ENCODE data around the gene WDR59. TPM values are rescaled to one million over a fixed set of nuclear protein-coding genes. Genes with fewer than 3 reads are reported as not detected.
"Not testable (repeated sequence)": the region's sequence is repeated elsewhere in the genome, so short reads cannot be mapped to it uniquely, and the experiment has no call there.

The WDR59 gene
- total RNA-seq, 2 donors from 2014 or later, result 105 to 110 TPM

DNA sequence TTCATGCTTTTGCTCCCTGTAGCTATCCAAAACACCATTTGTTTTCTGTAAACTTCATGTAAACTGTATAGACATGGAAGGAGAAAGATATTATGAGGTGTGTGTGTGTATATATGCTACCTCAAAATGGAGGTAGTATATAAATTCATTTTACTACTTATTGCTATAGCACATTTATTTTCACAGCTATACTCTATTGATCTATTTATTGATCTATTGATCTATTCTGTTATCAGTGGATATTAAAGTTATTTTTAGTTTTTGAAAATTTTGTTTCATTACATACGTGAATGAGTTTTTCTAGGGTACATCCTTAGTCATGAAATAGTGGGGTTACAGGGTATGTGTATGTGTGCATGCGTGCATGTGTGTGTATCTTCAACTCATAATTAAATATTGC lies 29.4 kb upstream of the WDR59 start:
- TF ChIP-seq, protein P1, sequence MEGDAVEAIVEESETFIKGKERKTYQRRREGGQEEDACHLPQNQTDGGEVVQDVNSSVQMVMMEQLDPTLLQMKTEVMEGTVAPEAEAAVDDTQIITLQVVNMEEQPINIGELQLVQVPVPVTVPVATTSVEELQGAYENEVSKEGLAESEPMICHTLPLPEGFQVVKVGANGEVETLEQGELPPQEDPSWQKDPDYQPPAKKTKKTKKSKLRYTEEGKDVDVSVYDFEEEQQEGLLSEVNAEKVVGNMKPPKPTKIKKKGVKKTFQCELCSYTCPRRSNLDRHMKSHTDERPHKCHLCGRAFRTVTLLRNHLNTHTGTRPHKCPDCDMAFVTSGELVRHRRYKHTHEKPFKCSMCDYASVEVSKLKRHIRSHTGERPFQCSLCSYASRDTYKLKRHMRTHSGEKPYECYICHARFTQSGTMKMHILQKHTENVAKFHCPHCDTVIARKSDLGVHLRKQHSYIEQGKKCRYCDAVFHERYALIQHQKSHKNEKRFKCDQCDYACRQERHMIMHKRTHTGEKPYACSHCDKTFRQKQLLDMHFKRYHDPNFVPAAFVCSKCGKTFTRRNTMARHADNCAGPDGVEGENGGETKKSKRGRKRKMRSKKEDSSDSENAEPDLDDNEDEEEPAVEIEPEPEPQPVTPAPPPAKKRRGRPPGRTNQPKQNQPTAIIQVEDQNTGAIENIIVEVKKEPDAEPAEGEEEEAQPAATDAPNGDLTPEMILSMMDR (conservative IDR thresholded peaks at IDR 0.05), result no peak
- no peak overlapping the region for H3K4me3 Mint-ChIP-seq
- 89 to 100% methylated on average over 1 of the region's 2 CpGs for WGBS, 2 experiments (ENCODE audit: insufficient coverage in 1 of 2, insufficient read length in 1 of 2)
- peaks cover 2% of the 10 kb centered on the region for H3K4me1 Mint-ChIP-seq
- no peak overlapping the region for H3K27ac ChIP-seq (ENCODE audit: low read depth, low read length)
- H3K36me3 ChIP-seq (ENCODE audit: control insufficient read depth, insufficient read depth, low read length), result peaks cover under 1% of the 10 kb centered on the region
- no peaks in the 10 kb centered on the region for H3K4me1 ChIP-seq (ENCODE audit: control insufficient read depth, insufficient read depth, low read length)
- no peak for DNase-seq
- H3K27me3 Mint-ChIP-seq (ENCODE audit: insufficient read depth), result no peaks in the 10 kb centered on the region
- peaks cover 3% of the 10 kb centered on the region for H3K9me3 Mint-ChIP-seq
- peaks cover under 1% of the 10 kb centered on the region for H3K9me3 ChIP-seq (ENCODE audit: control insufficient read depth, low read length)
- no peak overlapping the region for H3K4me3 ChIP-seq (ENCODE audit: low read length)
- H3K36me3 Mint-ChIP-seq (ENCODE audit: low read depth), result peaks cover 5% of the 10 kb centered on the region
- H3K27ac Mint-ChIP-seq, result no peak overlapping the region
- H3K27me3 ChIP-seq (ENCODE audit: control insufficient read depth, insufficient read depth, low read length, poor library complexity, severe bottlenecking), result no peaks in the 10 kb centered on the region
- no peak overlapping the region for H3K9ac ChIP-seq (ENCODE audit: extremely low read depth, low read length, poor library complexity, severe bottlenecking)

DNA sequence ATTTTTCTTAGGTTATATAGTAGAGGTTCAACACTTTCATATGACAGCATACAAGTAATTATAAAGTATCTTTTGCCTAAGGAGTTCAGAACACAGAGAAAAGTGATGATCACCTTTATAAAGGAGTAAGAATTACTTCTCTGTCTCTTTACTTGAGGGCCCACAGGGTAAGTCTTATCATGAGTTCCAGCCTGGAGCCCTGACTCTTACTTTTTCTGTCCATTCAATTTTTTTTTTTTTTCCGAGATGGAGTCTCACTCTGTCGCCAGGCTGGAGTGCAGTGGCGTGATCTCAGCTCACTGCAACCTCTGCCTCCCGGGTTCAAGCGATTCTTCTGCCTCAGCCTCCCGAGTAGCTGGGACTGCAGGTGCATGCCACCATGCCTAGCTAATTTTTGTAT lies 28.2 kb upstream of the WDR59 start:
- H3K4me1 ChIP-seq (ENCODE audit: control insufficient read depth, insufficient read depth, low read length); H3K27me3 ChIP-seq (ENCODE audit: control insufficient read depth, insufficient read depth, low read length, poor library complexity, severe bottlenecking); H3K36me3 Mint-ChIP-seq (ENCODE audit: low read depth); H3K27ac Mint-ChIP-seq; H3K36me3 ChIP-seq (ENCODE audit: control insufficient read depth, insufficient read depth, low read length); DNase-seq; H3K9ac ChIP-seq (ENCODE audit: extremely low read depth, low read length, poor library complexity, severe bottlenecking); H3K4me3 Mint-ChIP-seq; H3K9me3 Mint-ChIP-seq; H3K27ac ChIP-seq (ENCODE audit: low read depth, low read length); H3K27me3 Mint-ChIP-seq (ENCODE audit: insufficient read depth); H3K4me1 Mint-ChIP-seq; H3K9me3 ChIP-seq (ENCODE audit: control insufficient read depth, low read length); H3K4me3 ChIP-seq (ENCODE audit: low read length): not testable (repeated sequence)
- 90% methylated on average over 5 of the region's 6 CpGs; no CpG with 5 or more reads in 1 of the 2 experiments for whole genome bisulfite sequencing, 2 experiments (ENCODE audit: insufficient coverage in 1 of 2, insufficient read length in 1 of 2)

DNA sequence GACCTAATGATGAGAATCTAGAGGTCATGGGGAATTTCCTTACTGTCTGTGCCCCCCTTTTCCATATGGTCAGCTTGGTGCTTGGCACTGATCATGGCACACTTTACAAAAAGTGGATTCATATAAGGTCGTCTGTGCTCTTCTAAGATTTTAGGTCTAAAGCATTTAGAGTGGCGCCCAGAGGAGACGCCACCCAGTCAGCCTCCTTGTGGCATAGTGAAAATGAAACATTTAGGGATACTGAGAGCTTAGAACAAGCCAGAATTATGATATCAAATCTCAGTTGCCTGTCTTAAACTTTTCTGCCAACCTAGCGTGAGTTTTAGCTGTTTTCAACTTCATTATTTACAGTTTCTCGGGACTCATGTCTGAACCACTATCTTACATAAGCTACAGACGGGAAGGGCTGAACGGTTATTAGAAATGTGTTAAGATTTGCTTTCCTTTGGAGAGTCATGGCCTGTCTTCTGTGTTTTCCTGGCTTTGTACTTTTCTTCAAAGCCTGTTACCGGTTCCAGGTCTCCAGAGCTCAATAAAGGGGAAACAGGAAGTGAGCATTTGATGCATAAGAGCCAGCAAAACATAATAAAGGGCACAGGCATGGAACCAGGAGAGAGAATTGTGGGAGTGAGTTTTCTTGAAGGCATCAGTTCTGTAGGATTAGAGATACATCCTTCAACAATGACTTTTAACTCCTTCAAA lies 27.6 kb upstream of the WDR59 start:
- Mint-ChIP-seq H3K4me3 (no peak overlapping the region), H3K4me1 (no peaks in the 10 kb centered on the region), H3K27ac (no peak overlapping the region), H3K27me3 (ENCODE audit: insufficient read depth) (no peaks in the 10 kb centered on the region), H3K9me3 (no peaks in the 10 kb centered on the region), H3K36me3 (ENCODE audit: low read depth) (peaks cover 7% of the 10 kb centered on the region)
- H3K27ac ChIP-seq (ENCODE audit: low read depth, low read length), result no peak overlapping the region
- no peaks in the 10 kb centered on the region for H3K36me3 ChIP-seq (ENCODE audit: control insufficient read depth, insufficient read depth, low read length)
- H3K9me3 ChIP-seq (ENCODE audit: control insufficient read depth, low read length), result peaks cover 5% of the 10 kb centered on the region
- H3K9ac ChIP-seq (ENCODE audit: extremely low read depth, low read length, poor library complexity, severe bottlenecking), result no peak overlapping the region
- H3K4me3 ChIP-seq (ENCODE audit: low read length), result no peak overlapping the region
- H3K4me1 ChIP-seq (ENCODE audit: control insufficient read depth, insufficient read depth, low read length), result no peaks in the 10 kb centered on the region
- TF ChIP-seq, protein P1 (conservative IDR thresholded peaks at IDR 0.05), result no peak
- no peaks in the 10 kb centered on the region for H3K27me3 ChIP-seq (ENCODE audit: control insufficient read depth, insufficient read depth, low read length, poor library complexity, severe bottlenecking)
- WGBS, 2 experiments (ENCODE audit: insufficient coverage in 1 of 2, insufficient read length in 1 of 2), result 89 to 96% methylated on average over 4 to 8 of the region's 8 CpGs
- DNase-seq, result no peak
